Hematopoietic multipotent progenitor cell treated with erythropoietin and hydrocortisone succinate and interleukin-3 and kit ligand, for 8 days (in vitro differentiated cells): ENCODE data around the gene C4orf17.
A peak's percentile ranks its signal among the peaks of the same experiment; 100 is the strongest.
"Not testable (repeated sequence)": the region's sequence is repeated elsewhere in the genome, so short reads cannot be mapped to it uniquely, and the experiment has no call there.

Experiments used
- DNase-seq: peaks from one replicate; pipeline ENCODE4 v3.0.0-alpha.2; 2015

The C4orf17 gene

GRCh38 chr4:99510721-99511120 lies at the start of gene C4orf17:
TSS of gene C4orf17 (plus strand) at chr4:99511021. CDS start at chr4:99513082, 2,061 bp downstream.
- DNase-seq = no peak

GRCh38 chr4:99461623-99462401 lies 49.0 kb upstream of the C4orf17 start:
- DNase-seq = no peak

GRCh38 chr4:99462875-99463464 lies 47.9 kb upstream of the C4orf17 start:
- peak; percentile 68 for DNase-seq

- DNase-seq = no peak
These were observed 47.3 kb upstream of the C4orf17 start for GRCh38 chr4:99463566-99463965.

- no peak for DNase-seq
These were observed 42.9 kb upstream of the C4orf17 start for GRCh38 chr4:99467887-99468286.

GRCh38 chr4:99468889-99469288 lies 41.9 kb upstream of the C4orf17 start:
- DNase-seq = no peak

- DNase-seq = no peak
These were observed 39.5 kb upstream of the C4orf17 start for GRCh38 chr4:99471349-99471748.

GRCh38 chr4:99471896-99472295 lies 38.9 kb upstream of the C4orf17 start:
- DNase-seq = no peak

- no peak for DNase-seq
These were observed 37.7 kb upstream of the C4orf17 start for GRCh38 chr4:99473131-99473530.

- no peak for DNase-seq
These were observed 27.2 kb upstream of the C4orf17 start for GRCh38 chr4:99483636-99484035.

- no peak for DNase-seq
These were observed 25.6 kb upstream of the C4orf17 start for GRCh38 chr4:99485212-99485611.

- DNase-seq = not testable (repeated sequence)
These were observed 24.2 kb upstream of the C4orf17 start for GRCh38 chr4:99486648-99487047.

- no peak for DNase-seq
These were observed 20.5 kb upstream of the C4orf17 start for GRCh38 chr4:99490286-99490685.

GRCh38 chr4:99504804-99505502 lies 5.9 kb upstream of the C4orf17 start:
- no peak for DNase-seq

- DNase-seq = no peak
These were observed 4.0 kb upstream of the C4orf17 start for GRCh38 chr4:99506781-99507180.

- no peak for DNase-seq
These were observed 3.5 kb upstream of the C4orf17 start for GRCh38 chr4:99507349-99507748.

- DNase-seq = no peak
These were observed 3.1 kb upstream of the C4orf17 start for GRCh38 chr4:99507762-99508161.

- DNase-seq = no peak
These were observed 7.9 kb downstream of the C4orf17 start for GRCh38 chr4:99518601-99519295.

- DNase-seq = no peak
These were observed 18.4 kb downstream of the C4orf17 start for GRCh38 chr4:99529228-99529627.

GRCh38 chr4:99529956-99530355 lies 19.1 kb downstream of the C4orf17 start:
- DNase-seq = no peak

GRCh38 chr4:99534699-99535098 lies 23.9 kb downstream of the C4orf17 start:
- not testable (repeated sequence) for DNase-seq

- DNase-seq = no peak
These were observed 25.4 kb downstream of the C4orf17 start for GRCh38 chr4:99536271-99536670.

GRCh38 chr4:99536848-99537247 lies 26.0 kb downstream of the C4orf17 start:
- DNase-seq = no peak
